DOHH2 (cell line): ENCODE measurements around the gene TDRKH.

Experiments used
- H3F3A ChIP-seq: fragments of 200-600 bp; sonication (generic), shearing (Covaris generic); 2 replicates; pipeline ENCODE4 v1.6.0; 2016; ENCODE audit warnings: antibody characterized with exemption, mild to moderate bottlenecking; ENCODE audit not compliant: control insufficient read depth, insufficient read depth
- H3K27ac ChIP-seq: fragments of 200-600 bp; sonication (generic); 2 replicates; pipeline ENCODE4 v1.5.1; 2014; ENCODE audit warnings: low read depth, mild to moderate bottlenecking, low read length, moderate library complexity
- H3K27me3 ChIP-seq: fragments of 200-600 bp; sonication (generic); 2 replicates; pipeline ENCODE4 v1.6.1; 2014; ENCODE audit warnings: mild to moderate bottlenecking, low read length, mixed read lengths; ENCODE audit not compliant: control insufficient read depth
- H3K36me3 ChIP-seq: fragments of 200-600 bp; sonication (generic); 2 replicates; pipeline ENCODE4 v1.6.1; 2014; ENCODE audit warnings: mild to moderate bottlenecking, low read length, moderate library complexity, mixed read lengths; ENCODE audit not compliant: control insufficient read depth
- H3K4me1 ChIP-seq: fragments of 200-600 bp; sonication (generic); 2 replicates; pipeline ENCODE4 v1.6.1; 2014; ENCODE audit warnings: mild to moderate bottlenecking, low read length, mixed read lengths; ENCODE audit not compliant: control insufficient read depth
- H3K4me2 ChIP-seq: fragments of 200-600 bp; sonication (generic); 2 replicates; pipeline ENCODE4 v1.6.0; 2014; ENCODE audit warnings: mild to moderate bottlenecking, low read length, moderate library complexity
- H3K4me3 ChIP-seq: fragments of 200-600 bp; sonication (generic); 2 replicates; pipeline ENCODE4 v1.5.1; 2014; ENCODE audit warnings: mild to moderate bottlenecking, low read length, mixed read lengths
- H3K79me2 ChIP-seq: fragments of 200-600 bp; sonication (generic); 2 replicates; pipeline ENCODE4 v1.6.1; 2014; ENCODE audit warnings: mild to moderate bottlenecking, low read length, mixed read lengths; ENCODE audit not compliant: control insufficient read depth
- H3K9me2 ChIP-seq: fragments of 200-600 bp; sonication (generic); replicated peaks from 2 replicates; pipeline ENCODE4 v1.6.1; 2014; ENCODE audit warnings: mild to moderate bottlenecking, low read length, mixed read lengths; ENCODE audit not compliant: control insufficient read depth
- H3K9me3 ChIP-seq: fragments of 200-600 bp; sonication (generic); 2 replicates; pipeline ENCODE4 v1.6.1; 2014; ENCODE audit warnings: antibody characterized with exemption, low read length, mixed read lengths; ENCODE audit not compliant: control insufficient read depth, insufficient read depth
- H4K20me1 ChIP-seq: fragments of 200-600 bp; sonication (generic); 2 replicates; pipeline ENCODE4 v1.6.0; 2014; ENCODE audit warnings: low read depth, mild to moderate bottlenecking, antibody characterized with exemption, low read length, moderate library complexity; ENCODE audit not compliant: control insufficient read depth, insufficient read depth
- CTCF ChIP-seq: fragments of 200-600 bp; sonication (generic); IDR thresholded peaks from one replicate; pipeline ENCODE4 v1.5.1; 2014; ENCODE audit warnings: antibody characterized with exemption, mild to moderate bottlenecking, low read depth, low read length; ENCODE audit not compliant: poor library complexity, severe bottlenecking
- EZH2phosphoT487 ChIP-seq: fragments of 200-600 bp; sonication (generic); IDR thresholded peaks from 2 replicates; pipeline ENCODE4 v1.6.1; 2017; ENCODE audit warnings: borderline replicate concordance, mild to moderate bottlenecking, antibody characterized with exemption, low read length, moderate library complexity, mixed read lengths

TDRKH gene

GRCh38 chr1:151838222-151839081 lies 48.2 kb upstream of the TDRKH start:
- TF ChIP-seq EZH2phosphoT487 (no peak; the same call in 1 of the 2 replicates), CTCF (no peak)

GRCh38 chr1:151837884-151838221 lies 47.6 kb upstream of the TDRKH start:
- Histone ChIP-seq H3F3A (0 out of 2 replicates have a peak, but pooled peaks cover 3% of the 10 kb centered on the region), H3K27ac (no peak overlapping the region), H4K20me1 (no peaks in the 10 kb centered on the region), H3K36me3 (no peaks in the 10 kb centered on the region), H3K9me3 (no peaks in the 10 kb centered on the region), H3K9me2 (no peaks in the 10 kb centered on the region), H3K4me3 (peak overlapping the region; percentile 48; the same call in 1 of the 2 replicates), H3K4me2 (peak overlapping the region; percentile 55), H3K27me3 (peaks cover 50% of the 10 kb centered on the region), H3K4me1 (peaks cover 28% of the 10 kb centered on the region), H3K79me2 (no peaks in the 10 kb centered on the region)
- TF ChIP-seq EZH2phosphoT487 (no peak), CTCF (no peak)

More at GRCh38 chr1:151838222-151839081, 48.2 kb upstream of the TDRKH start:
- H3K4me3 ChIP-seq, result peak overlapping the region; percentile 48
- 0 out of 2 replicates have a peak, but pooled peaks cover 6% of the 10 kb centered on the region for H3F3A ChIP-seq
- no peaks in the 10 kb centered on the region for H3K9me2 ChIP-seq
- no peaks in the 10 kb centered on the region for H3K36me3 ChIP-seq
- H4K20me1 ChIP-seq, result no peaks in the 10 kb centered on the region
- peak overlapping the region; percentile 55 for H3K4me2 ChIP-seq
- H3K79me2 ChIP-seq, result no peaks in the 10 kb centered on the region
- H3K9me3 ChIP-seq, result no peaks in the 10 kb centered on the region
- peaks cover 50% of the 10 kb centered on the region for H3K27me3 ChIP-seq
- H3K27ac ChIP-seq, result no peak overlapping the region
- peaks cover 34% of the 10 kb centered on the region for H3K4me1 ChIP-seq

- H4K20me1 ChIP-seq, result no peaks in the 10 kb centered on the region
- no peak overlapping the region for H3K4me2 ChIP-seq
- 0 out of 2 replicates have a peak, but pooled peaks cover 3% of the 10 kb centered on the region for H3F3A ChIP-seq
- no peak for TF ChIP-seq EZH2phosphoT487
- TF ChIP-seq CTCF, result no peak
- no peak overlapping the region for H3K4me3 ChIP-seq
- no peaks in the 10 kb centered on the region for H3K36me3 ChIP-seq
- no peaks in the 10 kb centered on the region for H3K9me3 ChIP-seq
- peaks cover 50% of the 10 kb centered on the region for H3K27me3 ChIP-seq
- no peaks in the 10 kb centered on the region for H3K9me2 ChIP-seq
- H3K4me1 ChIP-seq, result peaks cover 27% of the 10 kb centered on the region
- H3K27ac ChIP-seq, result no peak overlapping the region
- H3K79me2 ChIP-seq, result no peaks in the 10 kb centered on the region
Measured at GRCh38 chr1:151837197-151837596, 46.9 kb upstream of the TDRKH start.
